CD4-positive, alpha-beta T cell treated with Interleukin-21 for 1 hour (primary cell): ENCODE measurements around the gene NABP2.

ENCODE experiments used
- DNase-seq: peaks from one replicate; pipeline ENCODE4 v3.0.0-alpha.2; 2020

NABP2 gene

GRCh38 chr12:56216461-56216860 lies 7.7 kb upstream of the NABP2 start:
- no peak for DNase-seq

GRCh38 chr12:56219840-56220239 lies 4.3 kb upstream of the NABP2 start:
- no peak for DNase-seq

- no peak for DNase-seq
Measured at GRCh38 chr12:56220611-56221231, 3.4 kb upstream of the NABP2 start.

- no peak for DNase-seq
Measured at GRCh38 chr12:56221232-56221756, 2.8 kb upstream of the NABP2 start.

- DNase-seq: peak; percentile 94
Measured at GRCh38 chr12:56221757-56222530, 2.2 kb upstream of the NABP2 start, which contains the start of gene RNF41. RNF41 (minus strand) TSS chr12:56221922; CDS start chr12:56214047, 7,875 bp downstream.

GRCh38 chr12:56222531-56222895 lies 1.6 kb upstream of the NABP2 start:
- no peak for DNase-seq

GRCh38 chr12:56223571-56224101 lies 506 bp upstream of the NABP2 start:
- DNase-seq: no peak

- DNase-seq: no peak
Measured at GRCh38 chr12:56224954-56225353, 812 bp downstream of the NABP2 start.

GRCh38 chr12:56229082-56229481 lies 4.9 kb downstream of the NABP2 start:
- no peak for DNase-seq

- no peak for DNase-seq
Measured at GRCh38 chr12:56229916-56230431, 5.8 kb downstream of the NABP2 start, which contains the start of gene SLC39A5. SLC39A5 (plus strand) TSS chr12:56230051; CDS start chr12:56231275, 1,224 bp downstream.

GRCh38 chr12:56230432-56231183 lies 6.5 kb downstream of the NABP2 start:
- no peak for DNase-seq

- DNase-seq: no peak
Measured at GRCh38 chr12:56231184-56231582, 7.0 kb downstream of the NABP2 start.

GRCh38 chr12:56234746-56235436 lies 10.7 kb downstream of the NABP2 start:
- no peak for DNase-seq

- DNase-seq: no peak
Measured at GRCh38 chr12:56236091-56236490, 11.9 kb downstream of the NABP2 start.

- no peak for DNase-seq
Measured at GRCh38 chr12:56236985-56237384, 12.8 kb downstream of the NABP2 start.

GRCh38 chr12:56237552-56237951 lies 13.4 kb downstream of the NABP2 start:
- DNase-seq: no peak

GRCh38 chr12:56241424-56242303 lies 17.5 kb downstream of the NABP2 start:
- no peak for DNase-seq

- no peak for DNase-seq
Measured at GRCh38 chr12:56242986-56243385, 18.8 kb downstream of the NABP2 start.

- DNase-seq: no peak
Measured at GRCh38 chr12:56243731-56244181, 19.6 kb downstream of the NABP2 start.

- no peak for DNase-seq
Measured at GRCh38 chr12:56244494-56244893, 20.4 kb downstream of the NABP2 start.

GRCh38 chr12:56247923-56248322 lies 23.8 kb downstream of the NABP2 start:
- DNase-seq: no peak
